Activated T-cell treated with anti-CD3 and anti-CD28 coated beads for 48 hours (primary cell): ENCODE data around the gene MAPKAP1.

ENCODE experiments used
- DNase-seq: peaks from one replicate; pipeline ENCODE4 v3.0.0-alpha.2; 2020; ENCODE audit warnings: low read depth

MAPKAP1 gene

GRCh38 chr9:125513668-125514413, 193.2 kb downstream of the MAPKAP1 start:
- DNase-seq: no peak

- DNase-seq: no peak
Measured at GRCh38 chr9:125513303-125513667, 193.7 kb downstream of the MAPKAP1 start.

- DNase-seq: no peak
Measured at GRCh38 chr9:125511789-125512660, 195.0 kb downstream of the MAPKAP1 start.

GRCh38 chr9:125510980-125511379, 196.0 kb downstream of the MAPKAP1 start:
- no peak for DNase-seq

DNA sequence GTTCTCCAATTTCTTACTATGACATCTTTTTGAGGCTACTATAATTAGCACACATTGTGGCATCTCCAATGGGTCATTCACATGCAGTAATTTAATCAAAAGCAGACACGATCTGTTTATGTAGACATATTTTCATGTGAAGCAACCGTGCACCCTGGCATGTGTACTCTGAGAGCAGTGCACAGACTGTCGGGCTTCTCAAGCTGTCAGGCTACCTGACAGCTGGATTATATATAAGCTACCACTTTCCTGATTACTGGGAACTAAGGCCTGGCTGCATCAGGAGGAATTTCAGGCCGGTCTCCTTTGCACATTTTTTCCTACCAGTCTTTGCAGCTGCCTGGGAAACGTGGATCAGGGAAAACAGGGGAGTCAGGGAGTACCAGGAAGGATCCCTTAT, 197.5 kb downstream of the MAPKAP1 start:
- DNase-seq: no peak

GRCh38 chr9:125508249-125508648, 198.8 kb downstream of the MAPKAP1 start:
- no peak for DNase-seq

DNA sequence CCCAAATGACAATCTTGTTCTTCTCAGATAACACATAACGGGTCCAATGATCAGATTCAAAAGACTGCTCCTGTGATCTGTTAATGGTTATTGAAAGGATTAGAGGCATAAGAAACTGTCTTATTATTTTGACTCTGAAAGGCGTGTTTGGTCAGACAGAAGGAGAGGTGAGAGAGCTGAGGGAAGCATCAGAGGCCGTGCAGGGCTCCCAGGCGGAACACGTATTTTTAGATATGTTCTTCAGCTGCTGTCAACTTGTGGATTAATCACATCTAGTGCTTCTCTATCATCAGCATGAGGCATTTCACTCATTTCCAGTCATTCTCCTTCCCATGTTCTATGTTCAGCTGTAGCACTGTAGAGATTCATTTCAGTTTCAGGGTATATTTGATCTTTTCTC, 199.8 kb downstream of the MAPKAP1 start:
- DNase-seq: no peak

DNA sequence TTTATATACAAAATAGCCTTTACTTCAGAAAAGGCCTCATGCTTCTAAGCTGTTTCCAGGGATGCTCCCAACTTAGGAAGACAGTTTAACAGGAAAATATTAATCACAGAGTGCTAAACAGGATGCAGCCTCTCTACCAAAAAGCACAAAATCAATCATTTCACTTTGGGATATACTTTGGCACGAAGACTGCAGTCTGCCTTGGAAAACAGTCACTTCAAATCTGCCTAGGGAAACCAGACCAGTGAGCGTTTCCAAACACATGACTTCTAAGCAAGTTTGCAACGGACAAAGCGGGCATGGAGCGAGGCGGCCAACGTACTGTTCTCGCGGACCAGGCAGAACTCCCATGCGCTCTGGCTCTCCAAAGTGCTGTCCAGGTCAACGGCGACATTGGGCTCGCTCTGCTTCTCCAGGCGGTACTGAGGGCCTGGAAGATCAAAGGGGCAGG, 201.0 kb downstream of the MAPKAP1 start:
- DNase-seq: no peak

DNA sequence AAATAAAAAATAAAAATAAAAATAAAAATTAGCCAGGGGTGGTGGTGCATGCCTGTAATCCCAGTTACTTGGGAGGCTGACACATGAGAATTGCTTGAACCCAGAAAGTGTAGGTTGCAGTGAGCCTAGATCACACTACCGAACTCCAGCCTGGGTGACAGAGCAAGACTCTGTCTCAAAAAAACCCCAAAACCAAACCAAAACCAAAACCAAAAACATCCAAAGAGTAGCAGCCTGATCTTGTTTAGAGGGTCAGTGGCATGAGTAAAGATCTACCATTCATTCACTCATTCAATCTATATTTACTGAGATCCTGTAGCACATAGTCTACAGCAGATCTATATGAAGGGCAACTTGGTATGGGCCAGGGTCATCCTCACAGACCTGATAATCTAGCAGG, 202.4 kb downstream of the MAPKAP1 start:
- DNase-seq: no peak

- DNase-seq: no peak
Measured at GRCh38 chr9:125497906-125498305, 209.1 kb downstream of the MAPKAP1 start.

- no peak for DNase-seq
Measured at GRCh38 chr9:125497478-125497877, 209.5 kb downstream of the MAPKAP1 start.

GRCh38 chr9:125496313-125496834, 210.6 kb downstream of the MAPKAP1 start:
- DNase-seq: no peak

GRCh38 chr9:125495172-125496119, 211.6 kb downstream of the MAPKAP1 start:
- no peak for DNase-seq

DNA sequence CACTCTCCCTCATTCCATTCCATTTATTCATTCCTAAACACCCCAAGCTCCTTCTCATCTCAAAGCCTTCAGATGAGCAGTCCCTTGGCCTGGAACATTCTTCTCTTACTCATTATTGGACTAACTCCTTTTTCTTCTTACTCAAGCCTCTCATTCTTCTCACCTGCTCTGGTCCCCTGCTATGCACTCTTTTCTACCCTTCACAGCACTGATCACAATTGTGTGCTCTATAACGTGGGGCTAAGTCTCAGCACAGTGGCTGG, 212.4 kb downstream of the MAPKAP1 start:
- no peak for DNase-seq

DNA sequence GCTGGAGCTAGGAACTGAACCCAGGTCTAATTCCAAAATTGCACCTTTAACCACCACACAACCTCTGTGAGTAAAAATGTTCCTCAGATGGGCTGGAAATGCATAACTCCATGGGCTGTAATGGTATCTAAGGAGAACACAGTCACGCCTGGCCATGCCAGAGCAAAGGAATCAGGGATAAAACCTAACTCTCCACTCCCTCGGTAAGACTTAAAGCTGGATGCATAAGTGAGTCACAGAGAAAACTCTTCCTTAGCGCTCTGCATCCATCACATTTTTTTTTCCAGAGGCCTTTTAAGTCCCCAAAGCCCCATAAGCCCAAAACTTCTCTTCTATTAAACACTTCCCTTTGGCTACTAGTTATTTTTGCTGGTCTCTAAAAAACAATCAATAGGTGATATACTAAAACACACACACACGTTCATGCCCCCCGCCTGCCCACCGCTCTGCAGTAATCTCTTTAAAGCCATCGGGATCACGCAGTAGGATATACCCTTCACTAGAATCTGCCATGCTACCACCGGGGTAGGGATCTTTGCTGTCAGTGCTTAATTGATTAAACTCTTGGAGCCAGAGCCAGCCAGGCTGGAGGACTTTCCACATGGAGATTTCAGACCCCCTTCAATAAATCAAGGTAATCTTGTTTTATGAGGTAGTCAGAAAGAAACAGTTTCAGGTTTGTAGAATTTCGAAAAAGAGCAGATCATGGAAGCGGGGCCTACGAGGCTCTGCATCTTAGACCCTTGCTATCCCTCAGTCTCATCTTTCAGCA, 212.9 kb downstream of the MAPKAP1 start:
- no peak for DNase-seq

DNA sequence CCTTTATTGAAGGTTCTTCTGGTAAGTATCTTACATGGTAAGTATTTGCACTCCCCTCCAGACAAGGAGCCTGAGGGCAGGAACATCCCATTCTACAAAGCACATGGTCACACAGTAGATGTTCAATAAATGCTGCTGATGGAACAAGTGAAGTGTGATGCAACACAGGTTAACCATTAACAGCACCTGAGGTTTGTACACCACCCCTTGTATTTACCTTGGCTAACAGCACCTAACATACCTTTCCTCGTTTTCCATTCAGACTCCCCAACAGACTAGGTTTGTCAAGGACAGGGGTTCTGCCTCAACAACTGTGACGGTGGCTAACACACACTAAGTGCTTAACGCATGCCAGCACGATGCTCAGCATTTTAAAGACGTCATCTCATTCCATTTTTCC, 213.6 kb downstream of the MAPKAP1 start:
- no peak for DNase-seq

- DNase-seq: no peak
Measured at GRCh38 chr9:125492719-125493118, 214.3 kb downstream of the MAPKAP1 start.

GRCh38 chr9:125487842-125488241, 219.2 kb downstream of the MAPKAP1 start:
- no peak for DNase-seq

DNA sequence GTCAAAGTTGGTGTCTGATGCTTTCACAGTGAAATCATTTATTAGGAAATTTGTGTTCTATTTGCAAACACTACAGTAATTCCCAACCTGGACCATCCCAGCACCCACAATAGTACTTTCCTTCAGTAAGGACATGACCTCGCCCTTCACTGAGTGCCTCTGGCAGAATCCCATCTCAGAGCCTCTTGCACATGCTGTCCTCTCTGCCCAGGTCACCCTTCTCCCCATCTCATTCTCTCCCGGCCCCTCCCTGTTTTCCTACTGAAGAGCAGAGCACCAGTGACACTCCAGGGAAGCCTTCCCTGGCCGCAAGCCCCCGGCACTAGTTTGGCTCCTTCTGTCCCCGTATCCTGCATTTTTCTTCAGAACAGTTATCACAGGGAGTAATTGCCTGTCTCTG, 220.4 kb downstream of the MAPKAP1 start:
- DNase-seq: no peak

DNA sequence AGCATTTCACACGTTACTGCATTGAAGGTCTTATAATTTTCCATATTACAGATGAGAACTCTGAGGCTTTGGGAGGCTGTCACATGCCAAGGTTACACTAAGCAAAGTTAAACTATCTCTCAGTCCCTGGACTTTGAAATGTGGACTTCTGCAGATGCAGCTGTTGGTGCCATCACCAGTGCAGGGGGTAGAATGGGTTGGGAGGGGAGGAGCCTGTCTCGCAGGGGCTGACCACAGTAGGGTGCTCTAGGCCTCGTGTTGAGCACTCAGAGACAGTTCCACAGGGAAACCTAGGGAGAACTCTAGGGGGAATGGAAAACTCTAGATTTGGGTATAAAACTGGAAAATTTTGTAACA, 220.9 kb downstream of the MAPKAP1 start:
- no peak for DNase-seq

DNA sequence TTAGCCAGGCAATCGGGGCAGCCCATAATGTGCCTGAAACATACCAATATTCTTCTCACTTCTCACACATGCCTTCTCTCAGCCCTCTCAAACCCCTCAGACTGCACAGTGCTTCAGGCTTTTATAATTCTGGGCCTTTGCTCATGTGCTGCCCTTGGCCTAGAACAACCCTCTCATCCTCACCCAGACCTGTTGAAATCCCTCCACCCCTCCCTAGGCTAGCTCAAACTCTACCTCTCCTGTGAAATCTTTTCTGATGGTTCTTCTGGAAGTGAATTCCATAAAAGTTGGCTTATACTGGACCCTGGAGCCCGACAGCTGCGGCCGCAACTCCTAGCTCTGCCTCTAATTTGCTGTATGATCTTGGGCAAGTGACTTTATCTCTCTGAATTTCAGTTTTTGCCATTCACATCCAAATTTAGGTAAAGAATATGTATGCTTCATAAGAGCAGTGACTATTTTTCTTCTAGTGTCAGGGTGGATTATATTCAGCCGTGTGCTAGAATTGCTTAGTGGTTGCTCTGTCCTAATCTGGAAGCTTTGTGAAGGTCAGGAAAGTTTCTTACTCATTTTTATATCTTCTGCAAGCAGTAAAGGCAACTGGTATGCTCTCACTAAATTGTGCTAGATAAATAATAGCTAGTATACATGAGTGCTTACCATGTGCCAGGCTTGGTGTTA, 221.4 kb downstream of the MAPKAP1 start:
- no peak for DNase-seq
